Endometrial microvascular endothelial cells (primary cell): ENCODE measurements around the gene ADGRA3. TPM values are rescaled to one million over a fixed set of nuclear protein-coding genes. Genes with fewer than 3 reads are reported as not detected.
"Not testable (repeated sequence)": the region's sequence is repeated elsewhere in the genome, so short reads cannot be mapped to it uniquely, and the experiment has no call there.

ENCODE experiments used
- in situ Hi-C: cut with HindIII; loops from 2 replicates; pipeline ENCODE4 v1.10.0; 2017; ENCODE audit warnings: low sequenced_read_pairs, low pct_unique_long_range_greater_than_20kb; ENCODE audit errors: inconsistent ontology term
- total RNA-seq: library from RNA; depleted of rRNA; stranded (reverse); fragments of >200 nt; gene quantifications from one replicate; pipeline ENCODE4 v1.2.3, GENCODE V29; 2015; ENCODE audit errors: inconsistent ontology term

Gene ADGRA3
- total RNA-seq, 1 donor from 2014 or later, result 17.7 TPM

DNA sequence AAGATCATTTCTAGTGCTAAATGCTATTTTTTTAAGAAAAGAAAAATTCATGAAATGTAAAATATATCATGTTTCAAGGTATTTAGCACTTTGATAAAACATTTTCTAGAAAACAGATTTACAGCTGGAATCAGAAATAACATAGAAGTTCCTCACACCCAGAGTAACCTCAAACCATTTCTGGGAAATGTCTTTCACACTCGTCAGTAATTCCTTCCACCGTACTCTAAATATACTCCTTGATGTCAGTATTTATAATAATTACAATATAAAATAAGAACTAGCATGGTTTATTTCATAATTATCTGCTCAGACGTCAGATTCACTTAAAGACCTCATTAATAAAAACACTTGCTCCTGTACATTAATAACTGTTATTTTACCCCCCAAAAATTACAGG is 103.9 kb downstream of the ADGRA3 start:
- in situ Hi-C loops, result no loop called here

DNA sequence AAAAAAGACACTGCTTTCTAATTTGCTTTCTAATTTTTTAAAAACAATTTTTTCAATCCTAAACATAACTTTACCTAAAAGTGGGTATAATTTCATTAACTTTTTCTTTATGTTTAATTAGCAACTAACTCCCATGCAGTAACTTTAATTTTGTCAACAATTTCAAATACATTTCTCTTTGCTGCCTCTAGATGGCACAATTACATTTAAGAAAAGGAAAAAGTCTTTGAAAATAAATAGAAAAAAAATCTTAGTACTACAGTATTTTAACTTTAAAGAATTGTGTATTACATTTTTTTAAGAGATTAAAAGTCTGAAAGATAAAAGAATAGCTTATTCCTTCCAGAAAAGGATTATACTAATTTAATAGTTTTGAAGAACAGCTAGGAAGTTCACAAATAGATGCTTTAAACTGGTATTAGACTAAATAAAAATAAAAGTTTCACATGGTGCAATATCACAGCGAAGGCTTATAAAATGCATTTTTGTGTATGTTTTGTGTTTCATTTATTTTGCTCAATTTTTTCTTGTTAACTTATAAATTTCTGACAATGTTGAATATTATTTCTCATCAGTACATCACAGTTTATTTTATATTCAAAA is 105.1 kb downstream of the ADGRA3 start:
- in situ Hi-C loops, result no loop called here

DNA sequence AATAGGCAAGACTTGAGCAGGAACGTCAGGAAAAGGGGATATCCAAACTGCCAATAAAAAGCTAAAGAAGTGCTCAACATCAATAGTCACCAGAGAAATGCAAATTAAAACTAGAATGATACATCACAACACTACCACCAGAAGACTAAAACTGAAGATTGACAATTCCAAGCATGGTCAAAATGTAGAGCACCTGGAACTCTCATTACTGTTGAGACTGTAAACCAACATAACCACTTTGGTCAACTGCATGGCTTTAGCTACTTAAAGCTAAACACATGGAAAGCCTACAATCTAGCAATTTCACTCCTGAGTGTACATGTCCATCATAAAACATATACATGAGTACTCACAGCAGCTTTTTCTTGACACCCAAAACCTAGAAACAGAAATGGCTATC is 107.4 kb downstream of the ADGRA3 start:
- in situ Hi-C loops, result no loop called here

DNA sequence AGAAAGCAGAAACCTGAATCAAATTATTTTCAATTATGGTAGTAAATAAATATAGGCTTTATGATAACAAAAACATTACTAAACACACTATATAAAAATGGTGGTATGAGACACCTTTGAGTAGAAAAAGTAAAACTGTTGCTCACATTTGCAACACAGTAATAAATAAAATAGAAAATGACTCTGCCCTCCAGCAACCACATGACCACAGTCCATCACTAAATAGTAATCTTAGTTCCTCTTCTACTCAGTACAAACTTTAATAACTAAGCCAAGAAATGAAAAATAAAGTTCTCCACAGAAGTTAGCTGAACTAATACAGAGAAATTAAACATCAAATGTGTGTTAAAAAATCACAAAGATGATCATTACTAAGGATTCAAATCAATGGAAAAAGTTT is 108.5 kb downstream of the ADGRA3 start:
- in situ Hi-C loops, result no loop called here

DNA sequence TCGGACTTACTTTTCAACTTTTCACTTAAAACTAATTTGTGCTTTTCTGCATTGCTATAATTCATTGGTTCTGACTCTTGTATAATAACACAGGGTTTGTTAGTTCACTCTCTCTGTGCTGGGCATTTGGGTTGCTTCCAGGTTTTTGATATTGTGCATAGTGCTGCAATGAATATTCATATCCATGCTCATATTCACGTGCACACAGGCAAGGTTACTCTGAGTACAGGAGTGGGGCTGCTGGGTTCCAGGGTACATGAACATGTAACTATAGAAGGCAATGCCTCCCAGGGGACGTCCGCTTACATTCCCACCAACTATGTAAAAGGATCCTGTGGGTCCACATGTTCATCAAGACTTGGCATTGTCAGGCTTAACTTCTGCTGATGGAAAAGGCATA is 117.2 kb downstream of the ADGRA3 start:
- in situ Hi-C loops, result no loop called here

DNA sequence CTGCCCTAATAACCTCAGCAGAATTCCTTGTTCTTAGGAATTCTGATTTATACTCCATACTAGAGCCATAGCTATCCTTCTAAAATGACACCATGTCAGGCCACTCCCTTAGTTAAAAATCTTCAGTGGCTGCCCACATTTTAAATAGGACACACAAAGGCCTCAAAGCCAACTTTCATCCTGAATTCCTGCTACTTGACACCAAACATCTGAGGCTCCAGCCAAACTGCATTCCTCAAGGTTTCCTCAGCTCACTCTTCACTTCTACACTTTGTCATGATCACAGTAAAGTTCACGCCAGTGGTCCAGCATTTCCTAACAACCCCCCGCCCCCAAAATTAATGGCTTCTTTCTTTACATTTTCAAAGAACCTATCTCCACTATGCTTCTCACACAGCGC is 124.3 kb downstream of the ADGRA3 start:
- in situ Hi-C loops, result no loop called here

DNA sequence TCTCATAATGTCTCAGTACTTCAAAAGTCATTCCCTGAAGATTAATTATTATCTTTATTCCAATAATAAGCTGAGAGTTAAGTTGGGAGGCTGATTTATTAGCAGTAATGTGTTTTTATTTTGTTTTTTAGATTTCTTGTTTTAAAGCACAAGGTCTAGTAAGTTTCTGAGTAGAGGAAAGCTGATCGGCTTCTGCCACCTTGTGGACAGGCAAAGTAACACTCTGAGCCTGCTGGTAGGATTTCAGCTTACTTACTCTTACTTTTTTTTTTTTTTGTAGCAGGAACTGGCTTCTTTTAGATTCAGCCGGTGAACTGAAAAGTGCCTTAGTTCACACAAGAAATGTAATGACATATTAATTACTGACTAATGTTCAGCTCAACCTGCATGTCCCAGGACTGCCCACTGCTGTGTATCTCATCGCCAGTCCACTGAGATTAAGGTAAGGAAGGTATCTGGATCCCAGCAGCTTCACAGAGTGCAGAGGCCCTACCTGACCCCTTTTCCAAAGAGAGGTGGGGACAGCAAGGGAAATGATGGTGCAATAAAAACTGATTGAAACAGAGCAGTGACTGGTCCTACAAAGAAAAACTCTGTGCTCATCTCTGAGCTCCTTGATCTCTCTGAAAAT is 126.5 kb downstream of the ADGRA3 start:
- in situ Hi-C loops, result no loop called here

DNA sequence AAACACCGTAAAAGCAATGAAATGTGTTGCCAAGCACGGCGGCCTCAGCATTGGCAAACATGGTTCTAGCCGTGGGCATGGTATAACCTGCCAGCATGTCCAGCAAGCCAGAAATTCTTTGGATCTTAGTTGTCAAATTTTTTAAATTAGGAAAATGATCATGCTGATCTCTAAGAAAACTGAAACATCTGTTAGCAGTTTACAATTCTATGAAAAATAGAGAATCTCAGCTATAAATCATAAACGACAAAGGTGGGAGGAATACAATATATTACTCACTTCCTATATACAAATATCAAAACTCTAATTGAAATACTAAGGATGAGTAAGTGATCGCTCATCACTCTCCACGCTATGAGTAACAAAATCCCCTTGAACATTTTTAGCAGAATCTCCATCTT is 130.3 kb downstream of the ADGRA3 start:
- in situ Hi-C loops, result no loop called here

DNA sequence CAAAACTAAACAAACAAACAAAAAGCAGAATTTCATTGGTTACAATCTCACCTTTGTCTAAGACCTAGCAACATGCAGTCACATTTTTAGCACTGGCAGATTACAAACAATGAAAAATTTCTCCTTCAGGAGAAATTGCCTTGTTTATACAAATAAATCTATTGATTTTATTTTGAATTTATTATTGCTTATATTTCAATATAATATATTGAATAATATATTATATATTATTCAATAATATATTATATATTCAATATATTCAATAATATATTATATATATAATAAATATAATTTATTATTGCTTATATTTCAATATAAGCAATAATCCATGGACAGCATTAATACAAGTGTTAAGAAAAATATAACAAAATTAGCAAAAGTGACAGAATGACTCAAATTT is 131.7 kb downstream of the ADGRA3 start:
- in situ Hi-C loops, result no loop called here

DNA sequence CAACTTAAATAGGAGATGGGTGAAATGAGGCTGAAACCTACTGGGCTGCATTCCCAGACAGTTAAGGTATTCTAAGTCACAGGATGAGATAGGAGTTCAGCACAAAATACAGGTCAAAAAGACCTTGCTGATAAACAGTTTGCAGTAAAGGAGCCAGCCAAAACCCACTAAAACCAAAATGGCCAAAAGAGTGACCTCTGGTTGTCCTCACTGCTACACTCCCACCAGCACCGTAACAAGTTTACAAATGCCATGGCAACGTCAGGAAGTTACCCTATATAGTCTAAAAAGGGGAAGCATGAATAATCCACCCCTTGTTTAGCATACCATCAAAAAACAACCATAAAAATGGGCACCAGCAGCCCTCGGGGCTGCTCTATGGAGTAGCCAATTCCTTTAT is 133.7 kb downstream of the ADGRA3 start:
- in situ Hi-C loops, result not testable (repeated sequence)

DNA sequence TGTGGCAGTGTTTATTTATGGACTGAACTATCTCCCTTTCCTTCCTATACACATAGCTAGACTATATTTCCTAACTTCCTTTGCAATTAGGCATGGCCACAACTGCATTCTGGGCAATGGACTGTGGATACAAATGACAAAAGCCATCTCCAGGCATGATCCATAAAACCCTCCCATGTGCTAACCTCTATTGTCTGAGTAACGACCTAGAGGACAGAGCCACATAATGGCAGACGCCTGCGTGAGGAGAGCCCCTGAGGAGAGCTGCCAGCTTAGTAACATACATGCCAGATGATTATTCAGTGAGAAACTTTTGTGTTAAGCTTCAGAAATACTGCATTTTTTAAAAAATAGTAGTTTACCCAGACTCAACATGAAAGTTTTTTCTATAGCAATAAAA is 142.9 kb downstream of the ADGRA3 start:
- in situ Hi-C loops, result no loop called here

DNA sequence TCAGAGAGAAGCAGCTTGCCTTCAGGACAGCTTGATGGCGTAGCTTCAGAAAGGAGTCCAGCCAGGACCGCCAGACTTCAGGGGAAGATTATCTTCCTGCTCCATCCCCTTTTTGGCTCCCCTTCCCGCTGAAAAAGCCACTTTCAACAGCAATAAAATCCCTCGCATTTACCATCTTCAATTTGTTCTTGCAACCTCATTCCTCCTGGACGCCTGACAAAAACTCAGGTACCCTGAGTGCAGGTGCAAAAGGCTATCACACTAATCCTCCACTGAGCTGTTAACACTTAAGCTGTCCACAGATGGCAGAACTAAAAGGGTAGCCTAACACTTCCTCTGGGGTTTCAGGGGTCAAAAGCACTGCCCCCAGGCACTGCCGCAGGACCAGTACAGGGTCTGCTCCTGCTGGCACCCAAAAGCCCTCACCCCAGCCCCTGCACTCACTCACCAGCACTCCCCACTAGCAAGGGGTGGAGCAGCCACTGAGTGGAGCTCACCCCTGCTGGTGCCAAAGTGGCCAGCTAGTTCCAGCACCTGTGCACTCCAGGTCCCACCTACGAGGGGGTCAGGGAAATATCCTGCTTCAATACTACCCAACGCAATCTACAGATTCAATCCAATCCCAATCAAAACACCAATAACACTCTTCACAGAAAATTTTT is 145.8 kb downstream of the ADGRA3 start:
- in situ Hi-C loops, result no loop called here

DNA sequence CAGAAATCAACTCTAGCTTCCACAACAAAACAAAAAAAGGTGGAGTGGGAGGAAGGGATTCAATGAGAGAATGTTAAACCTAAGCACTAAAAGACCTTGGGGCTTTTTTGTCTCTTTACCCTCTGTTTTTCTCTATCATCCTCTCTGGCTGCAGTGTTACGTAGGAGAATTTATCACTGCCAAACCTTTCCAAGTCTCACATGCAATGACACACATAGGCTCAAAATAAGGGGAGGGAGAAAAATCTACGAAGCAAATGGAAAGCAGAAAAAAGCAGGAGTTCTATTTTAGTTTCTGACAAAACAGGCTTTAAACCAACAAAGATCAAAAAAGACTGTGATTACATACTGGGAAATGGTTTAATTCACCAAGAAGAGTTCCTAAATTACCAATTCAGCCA is 152.1 kb downstream of the ADGRA3 start:
- in situ Hi-C loops, result no loop called here

DNA sequence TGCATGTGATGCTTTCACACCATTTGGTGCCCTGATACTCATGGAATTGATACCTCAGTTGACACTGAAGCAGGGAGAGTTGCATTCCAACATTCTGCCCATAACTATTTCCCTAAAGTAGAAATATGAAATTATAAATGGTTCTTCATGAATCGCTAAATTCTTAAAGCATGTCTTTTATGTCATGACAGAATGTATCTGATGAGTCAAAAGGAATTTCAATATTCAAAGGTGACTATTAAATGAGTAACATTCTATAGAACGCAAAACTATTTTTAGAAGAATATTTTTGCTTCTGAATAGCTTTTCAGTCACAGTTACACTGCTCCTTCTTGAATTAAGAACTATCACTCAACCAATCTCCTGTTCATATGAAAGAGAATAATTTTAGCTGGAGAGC is 152.8 kb downstream of the ADGRA3 start:
- in situ Hi-C loops, result no loop called here

DNA sequence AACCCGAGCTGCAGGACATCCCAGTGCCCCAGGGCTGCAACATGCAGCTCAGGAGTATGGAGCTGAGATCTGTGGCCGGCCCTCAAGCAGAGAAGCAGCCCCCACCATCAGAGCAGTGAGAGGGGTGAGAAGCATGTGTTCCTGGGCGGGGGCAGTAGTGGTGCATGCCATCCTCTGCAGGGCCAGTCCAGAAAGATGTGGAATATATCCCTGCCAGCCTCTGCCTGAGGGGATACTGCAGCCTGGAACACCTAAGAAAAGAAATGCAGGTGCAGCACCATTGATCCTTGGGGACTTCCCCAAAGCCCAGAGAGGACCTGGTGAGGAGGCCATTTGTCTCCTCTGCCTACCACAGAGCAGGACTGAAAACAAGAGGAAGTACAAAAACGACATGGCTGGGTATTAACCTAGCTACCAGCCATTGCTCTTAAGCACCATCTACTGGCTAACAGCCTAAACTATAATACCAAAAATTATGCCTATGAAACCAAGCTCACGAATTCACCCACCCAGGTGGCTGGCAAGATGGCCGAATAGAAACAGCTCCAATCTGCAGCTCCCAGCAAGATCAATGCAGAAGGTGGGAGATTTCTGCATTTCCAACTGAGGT is 158.8 kb downstream of the ADGRA3 start:
- in situ Hi-C loops, result no loop called here

DNA sequence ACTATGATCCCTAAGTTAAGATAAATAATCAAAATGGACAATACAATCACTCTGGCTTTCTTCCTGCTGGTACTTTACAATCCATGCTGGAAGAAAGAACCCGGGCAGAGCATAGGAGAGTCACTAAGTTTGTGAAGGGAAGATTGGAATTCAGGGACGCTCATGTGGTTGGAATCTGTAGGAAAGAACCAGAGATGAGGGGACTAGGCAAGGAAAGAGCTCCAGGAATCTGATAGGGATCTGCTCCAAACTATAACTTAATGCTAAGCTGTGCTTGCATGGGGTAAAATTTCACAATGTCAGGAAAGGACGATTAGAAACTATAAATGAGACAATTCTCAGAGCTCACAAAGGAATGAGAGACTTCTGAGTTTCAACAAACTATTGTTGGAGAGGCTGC is 167.5 kb downstream of the ADGRA3 start:
- in situ Hi-C loops, result no loop called here

DNA sequence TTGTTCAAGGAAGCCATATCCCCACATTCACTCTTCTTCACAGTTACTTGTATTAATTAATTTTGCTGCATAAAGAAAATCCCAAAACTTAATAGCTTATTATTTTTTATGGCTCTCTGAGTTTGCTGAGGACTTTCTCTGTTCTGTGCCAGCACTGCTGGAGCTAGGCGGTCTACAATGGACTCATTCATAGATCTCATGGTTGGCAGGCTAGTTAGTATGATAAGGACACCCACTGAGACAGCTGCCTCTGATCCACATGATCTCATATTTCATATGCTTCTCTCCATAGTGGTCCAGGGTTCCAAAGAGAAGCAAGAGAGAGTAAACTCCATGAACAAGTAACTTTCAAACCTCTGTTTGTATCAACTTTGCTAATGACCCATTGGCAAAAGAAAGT is 170.2 kb downstream of the ADGRA3 start:
- in situ Hi-C loops, result no loop called here

DNA sequence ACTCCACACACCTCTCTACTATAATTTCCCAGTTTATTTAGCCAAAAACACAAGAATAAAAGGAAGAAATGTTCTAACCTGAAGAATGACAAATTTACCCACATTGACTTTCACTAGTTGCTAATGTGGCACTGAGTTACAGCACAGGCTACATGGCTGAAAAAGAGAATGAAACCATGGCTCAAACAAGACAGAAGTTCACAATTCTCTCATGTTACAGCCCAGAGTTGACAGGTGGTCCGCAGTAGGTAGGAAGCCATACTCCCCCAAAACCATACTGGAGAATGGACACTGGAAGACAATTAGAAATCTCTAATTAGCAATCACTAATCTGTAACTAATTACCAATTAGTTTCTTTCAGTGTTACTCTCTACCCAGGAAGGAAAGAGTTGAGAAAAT is 170.8 kb downstream of the ADGRA3 start:
- in situ Hi-C loops, result no loop called here

DNA sequence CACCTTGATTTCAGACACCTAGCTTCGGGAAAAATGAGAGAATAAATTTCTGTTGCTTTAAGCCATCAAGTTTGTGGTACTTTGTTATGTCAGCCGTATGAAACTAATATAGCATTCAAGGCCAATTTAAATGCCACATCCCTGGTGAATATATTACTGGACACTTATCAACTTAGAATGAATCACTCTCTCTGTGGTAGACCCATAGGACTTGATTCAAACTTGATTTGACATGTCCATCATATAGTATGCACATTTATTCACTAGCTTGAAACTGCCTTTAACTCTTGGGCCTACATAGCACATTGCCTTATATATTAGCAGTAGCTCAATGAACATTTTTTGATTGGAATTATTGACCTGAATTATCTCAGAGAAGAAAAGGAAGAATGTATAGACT is 172.3 kb downstream of the ADGRA3 start:
- in situ Hi-C loops, result no loop called here

DNA sequence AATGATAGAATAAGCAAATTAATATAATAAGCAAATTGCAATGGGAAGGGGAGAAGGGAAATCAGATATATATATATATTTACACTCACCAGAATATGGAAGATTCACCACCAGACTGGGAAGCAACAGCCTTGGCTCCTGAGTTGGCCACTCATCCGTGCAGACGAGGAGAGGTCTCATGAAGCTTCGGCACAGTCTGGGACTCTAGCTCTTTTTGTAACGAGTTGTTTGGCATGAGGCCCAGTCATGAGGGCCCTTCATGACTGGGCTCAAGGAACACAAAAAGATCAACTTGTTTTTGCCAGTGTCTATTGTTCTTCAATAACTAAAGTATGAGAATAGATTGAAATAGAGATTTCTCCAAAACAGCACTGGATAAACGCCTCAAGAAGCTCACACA is 176.4 kb downstream of the ADGRA3 start:
- in situ Hi-C loops, result no loop called here
